Stimulated activated CD4-positive, alpha-beta T cell treated with anti-CD3 and anti-CD28 coated beads, Interleukin-12 subunit alpha, Interleukin-12 subunit beta, amount 100 ng/mL, for 4 hours (primary cell): ENCODE measurements around the gene VAMP1.
"Not testable (repeated sequence)": the region's sequence is repeated elsewhere in the genome, so short reads cannot be mapped to it uniquely, and the experiment has no call there.

ENCODE experiments used
- DNase-seq: peaks from one replicate; pipeline ENCODE4 v3.0.0-alpha.2; 2020

Gene VAMP1

GRCh38 chr12:6450091-6450868, 20.2 kb downstream of the VAMP1 start:
- DNase-seq = no peak

GRCh38 chr12:6444704-6445688, 25.5 kb downstream of the VAMP1 start, which contains the start of gene CD27:
Gene CD27 (plus strand): TSS chr12:6444955. CDS start chr12:6445096, 141 bp downstream.
- DNase-seq = no peak

DNA sequence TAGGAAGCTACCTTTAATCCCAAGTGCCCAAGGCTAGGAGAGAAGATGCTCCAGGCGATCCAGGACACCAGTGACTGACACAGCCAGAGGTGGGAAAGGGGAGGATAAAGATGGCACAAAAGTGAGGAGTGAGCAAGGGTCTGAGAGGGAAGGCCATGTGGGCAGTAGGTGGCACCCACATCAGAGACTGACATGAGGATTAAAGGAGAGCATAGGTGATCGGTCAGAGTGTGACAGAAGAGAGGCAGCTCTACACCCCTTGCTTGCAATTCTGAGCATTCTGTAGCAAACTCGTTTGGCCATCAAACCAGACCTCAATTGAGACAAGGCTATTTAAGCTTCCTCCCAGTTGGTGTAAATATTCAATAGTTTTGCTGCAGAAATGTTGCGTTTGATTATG, 26.4 kb downstream of the VAMP1 start:
- DNase-seq = no peak

DNA sequence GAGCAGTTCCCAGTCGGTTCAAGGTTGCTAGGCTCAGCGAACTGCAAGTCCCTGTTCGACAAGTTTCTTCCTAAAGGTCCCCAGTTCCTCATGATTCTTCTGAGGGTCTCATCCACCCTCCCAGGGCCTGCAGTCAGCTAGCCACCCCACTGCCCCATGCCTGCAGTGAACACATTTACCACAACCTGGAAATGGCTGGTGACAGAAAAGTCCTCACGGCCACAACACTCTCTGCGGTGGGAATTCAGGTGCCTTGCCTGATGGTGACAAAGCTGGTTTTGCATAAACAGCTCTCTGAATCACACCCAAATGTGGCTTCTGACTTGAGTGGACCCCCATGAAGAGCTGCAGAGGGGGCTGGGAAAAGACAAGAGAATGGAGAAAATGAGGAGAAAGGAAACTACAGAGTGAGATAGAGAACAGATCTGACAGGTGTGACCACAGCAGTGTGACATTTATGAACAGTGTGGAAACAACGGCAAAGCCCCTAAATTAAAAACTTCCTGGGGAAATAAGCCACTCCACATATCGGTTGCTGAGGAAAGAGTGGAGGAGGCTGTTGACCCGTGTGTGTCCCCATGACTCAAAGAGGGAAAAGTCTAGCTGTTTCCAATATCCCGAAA, 27.0 kb downstream of the VAMP1 start:
- DNase-seq = no peak

GRCh38 chr12:6442836-6443235, 27.6 kb downstream of the VAMP1 start:
- DNase-seq = no peak

DNA sequence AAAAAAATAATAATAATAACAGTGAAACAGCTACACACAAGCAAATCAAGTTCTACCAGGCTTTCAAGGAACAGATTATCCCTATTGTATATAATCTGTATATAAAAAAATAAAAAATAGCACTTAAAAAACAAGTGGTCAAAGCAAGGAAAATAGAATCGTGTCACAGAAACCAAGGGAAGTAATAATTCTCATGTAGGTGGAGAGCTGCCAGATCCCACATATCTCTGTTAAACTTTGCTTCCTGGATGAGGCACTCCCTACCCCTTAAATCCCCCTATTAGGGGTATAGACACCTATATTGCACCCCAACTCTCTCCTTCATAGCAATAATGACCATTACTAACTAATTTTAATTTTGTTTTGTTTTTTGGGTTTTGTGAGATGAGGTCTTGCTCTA, 30.1 kb downstream of the VAMP1 start:
- DNase-seq = no peak

DNA sequence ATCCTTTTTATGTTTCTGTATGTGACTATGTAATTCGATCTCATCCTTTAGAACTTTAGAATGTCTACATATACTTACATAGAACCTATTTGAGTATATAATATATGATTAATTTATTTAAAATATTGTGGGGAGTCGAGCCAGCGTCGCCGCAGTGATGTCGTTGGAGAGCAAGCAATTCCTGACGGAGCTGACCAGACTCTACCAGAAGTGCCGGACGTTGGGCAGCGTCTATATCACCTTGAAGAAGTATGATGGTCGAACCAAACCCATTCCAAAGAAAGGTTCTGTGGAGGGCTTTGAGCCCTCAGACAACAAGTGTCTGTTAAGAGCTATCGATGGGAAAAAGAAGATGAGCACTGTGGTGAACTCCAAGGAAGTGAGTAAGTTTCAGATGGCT, 32.1 kb downstream of the VAMP1 start:
- no peak for DNase-seq

GRCh38 chr12:6437586-6437985, 32.9 kb downstream of the VAMP1 start:
- no peak for DNase-seq

DNA sequence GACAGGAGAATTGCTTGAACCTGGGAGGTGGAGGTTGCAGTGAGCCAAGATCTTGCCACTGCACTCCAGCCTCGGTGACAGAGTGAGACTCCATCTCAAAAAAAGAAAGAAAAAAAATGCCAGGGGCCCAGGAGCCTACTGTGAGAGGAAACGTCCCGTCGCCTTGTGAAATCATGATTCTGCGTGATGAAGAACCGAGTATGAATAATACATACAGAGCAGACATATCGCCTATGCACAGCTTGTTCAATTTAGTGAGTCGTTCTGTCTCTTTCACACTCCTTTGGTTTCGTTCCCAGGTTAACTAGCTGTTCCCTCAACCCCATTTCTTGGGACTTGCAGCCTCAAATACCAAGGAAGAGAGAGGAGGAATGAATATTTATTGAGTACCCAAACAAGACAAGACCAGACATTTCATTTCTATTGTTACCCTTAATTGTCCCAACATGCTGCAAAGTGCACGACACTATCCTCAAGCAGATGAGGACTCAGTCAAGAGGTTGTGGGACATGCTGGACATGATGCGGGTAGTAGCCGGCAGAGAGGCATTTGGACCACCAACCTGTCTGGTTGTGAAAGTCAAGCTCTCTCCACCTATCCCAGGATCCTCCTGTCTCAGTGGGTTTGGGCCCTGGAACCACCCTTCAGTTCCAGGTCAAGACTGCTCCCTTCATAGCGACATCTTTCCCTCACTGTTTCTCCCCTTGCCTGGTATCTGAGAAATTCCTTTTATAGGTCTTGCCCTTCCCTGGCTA, 34.3 kb downstream of the VAMP1 start:
- DNase-seq = no peak

- no peak for DNase-seq
Observed at GRCh38 chr12:6434205-6435140, 36.0 kb downstream of the VAMP1 start.

DNA sequence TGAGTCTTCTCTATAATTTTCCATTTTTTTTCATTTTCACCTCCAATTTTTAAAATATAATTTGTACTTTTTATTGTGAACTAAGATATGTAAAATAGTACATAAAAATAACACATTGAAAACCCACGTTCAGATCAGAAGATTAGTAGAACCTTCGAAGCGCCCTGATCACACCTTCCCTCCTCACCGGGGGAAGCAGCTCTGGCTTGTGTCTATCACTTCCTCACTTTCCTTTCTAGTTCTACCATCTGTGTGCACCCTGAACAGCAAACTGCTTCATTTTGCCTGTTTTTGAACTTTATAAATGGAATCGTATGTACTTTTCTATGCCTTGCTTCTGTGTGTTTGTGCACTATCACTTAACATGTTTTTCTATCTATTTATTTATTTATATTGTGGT, 37.5 kb downstream of the VAMP1 start:
- no peak for DNase-seq

GRCh38 chr12:6430124-6430989, 40.1 kb downstream of the VAMP1 start:
- peak; percentile 56 for DNase-seq

DNA sequence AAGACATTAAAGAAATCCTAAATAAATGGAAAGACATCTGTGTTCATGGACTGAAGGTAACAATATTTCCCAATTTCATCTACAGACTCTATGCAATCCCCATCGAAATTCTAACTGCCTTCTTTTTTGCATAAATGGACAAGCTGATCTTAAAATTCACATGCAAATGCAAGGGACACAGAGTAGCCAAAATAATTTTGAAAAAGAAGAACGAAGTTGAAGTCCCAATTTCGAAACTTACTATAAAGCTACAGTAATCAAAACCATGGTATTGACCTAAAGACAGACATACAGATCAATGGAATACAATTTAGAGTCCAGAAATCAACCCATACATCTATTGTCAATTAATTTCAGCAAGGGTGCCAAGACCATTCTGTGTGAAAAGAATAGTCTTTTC, 42.2 kb downstream of the VAMP1 start:
- no peak for DNase-seq

- not testable (repeated sequence) for DNase-seq
Observed at GRCh38 chr12:6427796-6428195, 42.7 kb downstream of the VAMP1 start.

DNA sequence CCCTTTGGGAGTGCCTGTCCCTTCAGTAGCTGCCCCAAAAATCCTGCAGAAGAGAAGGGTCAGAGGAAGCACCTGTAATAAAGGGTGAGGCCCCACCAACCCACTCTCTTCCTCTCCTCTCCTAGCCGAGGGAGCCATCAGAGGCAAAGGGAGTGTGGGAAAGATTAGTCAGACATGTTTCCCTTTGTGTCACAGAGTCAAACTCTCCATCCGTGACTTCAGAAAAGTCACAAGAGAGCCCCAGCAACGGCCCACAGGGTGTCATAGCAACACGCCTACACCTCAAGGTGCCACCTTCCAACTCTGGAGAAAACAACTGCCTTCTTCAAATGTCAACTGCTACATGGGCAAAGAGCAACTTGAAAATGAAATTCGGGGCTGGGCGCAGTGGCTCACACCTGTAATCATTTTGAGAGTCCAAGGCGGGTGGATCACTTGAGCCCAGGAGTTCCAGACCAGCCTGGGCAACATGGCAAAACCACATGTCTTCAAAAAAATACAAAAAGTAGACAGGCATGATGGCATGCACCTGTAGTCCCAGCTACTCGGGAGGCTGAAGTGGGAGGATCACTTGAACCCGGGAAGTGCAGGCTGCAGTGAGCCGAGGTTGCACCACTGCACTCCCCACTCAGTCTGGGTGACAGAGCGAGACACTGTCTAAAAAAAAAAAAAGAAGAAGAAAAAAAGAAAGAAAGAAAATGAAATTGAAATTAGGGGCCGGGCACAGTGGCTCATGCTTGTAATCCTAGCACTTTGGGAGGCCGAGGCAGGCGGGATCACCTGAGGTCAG, 43.4 kb downstream of the VAMP1 start:
- peak; percentile 86 for DNase-seq

DNA sequence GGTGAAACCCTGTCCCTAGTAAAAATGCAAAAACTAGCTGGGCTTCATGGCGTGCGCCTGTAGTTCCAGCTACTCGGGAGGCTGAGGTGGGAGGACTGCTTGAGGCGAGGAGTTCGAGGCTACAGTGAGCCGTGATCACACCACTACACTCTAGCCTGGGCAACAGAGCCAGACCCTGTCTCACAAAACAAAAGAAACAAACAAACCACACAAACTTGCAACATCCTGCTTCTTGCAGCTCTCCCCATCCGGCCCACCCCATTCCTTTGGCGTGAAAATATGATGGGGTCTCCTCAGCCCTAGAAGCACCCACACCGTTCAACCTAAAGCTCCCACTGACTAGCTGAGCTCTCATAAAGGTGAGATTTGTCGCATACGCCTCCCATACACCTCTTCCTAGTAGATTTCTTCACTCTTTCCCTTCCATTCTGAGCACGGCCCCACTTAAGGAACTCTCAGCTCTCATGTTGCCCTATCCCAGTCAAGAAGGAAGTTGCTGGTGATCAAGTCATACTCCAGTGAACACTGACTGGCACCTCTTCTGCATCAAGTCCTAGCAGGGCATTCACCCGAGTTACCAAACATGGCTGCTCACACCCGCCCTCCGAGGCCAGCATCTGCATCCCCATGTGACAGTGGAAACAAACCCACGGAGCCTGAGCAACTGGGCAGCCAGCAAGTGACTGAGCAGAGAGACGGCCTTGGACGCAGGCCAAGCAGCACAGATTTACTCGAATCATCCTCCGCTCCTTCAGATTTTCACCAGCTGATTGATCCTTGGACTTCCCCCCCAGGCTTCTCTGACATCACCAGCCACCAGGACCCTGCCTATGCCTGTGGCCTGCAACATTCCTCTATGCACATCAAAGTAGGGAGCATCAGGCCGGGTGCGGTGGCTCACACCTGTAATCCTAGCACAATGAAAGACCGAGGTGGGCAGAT, 44.6 kb downstream of the VAMP1 start:
- no peak for DNase-seq

DNA sequence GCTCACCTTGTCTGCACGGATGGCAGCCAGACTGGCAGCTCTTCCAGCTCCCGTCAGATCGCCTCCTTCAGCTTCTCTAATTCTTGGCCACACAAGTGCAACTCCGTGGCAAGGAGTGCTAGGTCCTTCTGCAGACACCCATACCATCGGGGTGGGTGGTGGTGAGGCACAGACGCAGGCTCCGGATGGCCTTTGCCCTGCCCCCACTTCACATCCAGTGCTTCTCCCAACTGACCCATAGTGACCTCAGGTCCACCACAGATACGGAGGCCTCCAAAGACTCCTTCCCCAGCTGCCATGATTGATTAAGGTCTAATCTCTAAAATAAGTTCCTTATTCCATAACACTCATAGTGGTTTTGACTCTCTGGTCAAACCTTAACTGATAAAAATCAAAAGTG, 45.6 kb downstream of the VAMP1 start:
- DNase-seq = no peak

GRCh38 chr12:6424008-6424347, 46.5 kb downstream of the VAMP1 start:
- no peak for DNase-seq
